Occipital lobe (tissue), 2 donors: ENCODE results near the gene POU2F3. TPM values are rescaled to one million over a fixed set of nuclear protein-coding genes. Genes with fewer than 3 reads are reported as not detected.

Experiments
- DNase-seq: peaks from one replicate; lab custom pipeline; 2025; lab: John Stamatoyannopoulos, UW
- total RNA-seq: library from RNA; depleted of rRNA; stranded (reverse); fragments of >200 nt; gene quantifications from one replicate; pipeline ENCODE4 v1.2.3, GENCODE V29; 2014

POU2F3 gene
- total RNA-seq, 1 donor from 2014 or later = not detected

DNA sequence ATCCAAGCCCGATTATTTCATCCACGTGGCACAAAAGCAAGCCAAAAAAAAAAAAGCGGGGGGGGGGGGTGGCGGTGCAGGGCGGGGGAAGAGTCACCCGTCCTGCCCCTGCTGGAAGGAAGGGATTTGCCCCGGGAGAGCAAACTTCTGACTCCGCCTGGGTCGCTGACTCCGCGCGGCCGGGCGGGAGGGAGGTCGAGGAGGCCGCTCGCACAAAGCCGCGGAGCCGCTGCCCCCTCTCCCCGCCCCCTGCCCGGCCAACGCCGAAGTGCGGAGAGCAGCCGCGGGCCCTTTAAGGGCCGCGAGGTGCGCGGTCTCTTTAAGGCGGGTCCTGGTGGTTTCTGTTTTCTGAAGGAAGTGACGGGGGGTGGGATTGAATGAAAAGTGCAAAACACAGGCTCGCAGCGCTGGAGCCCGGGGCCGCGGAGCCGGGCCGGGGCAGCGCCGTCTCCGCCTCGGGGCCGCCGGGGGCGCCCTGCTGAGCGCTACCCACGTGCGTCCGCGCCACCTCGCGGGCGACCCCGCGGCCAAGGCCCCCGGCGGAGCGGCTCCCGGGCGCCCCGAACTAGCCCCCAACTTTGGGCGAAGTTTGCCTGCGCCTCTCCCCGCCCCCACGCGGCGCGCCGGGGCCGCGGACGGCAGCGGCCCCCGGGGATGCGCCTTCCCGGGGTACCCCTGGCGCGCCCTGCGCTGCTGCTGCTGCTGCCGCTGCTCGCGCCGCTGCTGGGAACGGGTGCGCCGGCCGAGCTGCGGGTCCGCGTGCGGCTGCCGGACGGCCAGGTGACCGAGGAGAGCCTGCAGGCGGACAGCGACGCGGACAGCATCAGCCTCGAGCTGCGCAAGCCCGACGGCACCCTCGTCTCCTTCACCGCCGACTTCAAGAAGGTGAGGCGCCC is 29.1 kb upstream of the POU2F3 start, which contains the start of gene OAF:
Gene OAF (plus strand): TSS at position 407 of the 896 bp plus-strand sequence. CDS start 248 bp downstream, at position 655.
- peak; percentile 22 for DNase-seq

DNA sequence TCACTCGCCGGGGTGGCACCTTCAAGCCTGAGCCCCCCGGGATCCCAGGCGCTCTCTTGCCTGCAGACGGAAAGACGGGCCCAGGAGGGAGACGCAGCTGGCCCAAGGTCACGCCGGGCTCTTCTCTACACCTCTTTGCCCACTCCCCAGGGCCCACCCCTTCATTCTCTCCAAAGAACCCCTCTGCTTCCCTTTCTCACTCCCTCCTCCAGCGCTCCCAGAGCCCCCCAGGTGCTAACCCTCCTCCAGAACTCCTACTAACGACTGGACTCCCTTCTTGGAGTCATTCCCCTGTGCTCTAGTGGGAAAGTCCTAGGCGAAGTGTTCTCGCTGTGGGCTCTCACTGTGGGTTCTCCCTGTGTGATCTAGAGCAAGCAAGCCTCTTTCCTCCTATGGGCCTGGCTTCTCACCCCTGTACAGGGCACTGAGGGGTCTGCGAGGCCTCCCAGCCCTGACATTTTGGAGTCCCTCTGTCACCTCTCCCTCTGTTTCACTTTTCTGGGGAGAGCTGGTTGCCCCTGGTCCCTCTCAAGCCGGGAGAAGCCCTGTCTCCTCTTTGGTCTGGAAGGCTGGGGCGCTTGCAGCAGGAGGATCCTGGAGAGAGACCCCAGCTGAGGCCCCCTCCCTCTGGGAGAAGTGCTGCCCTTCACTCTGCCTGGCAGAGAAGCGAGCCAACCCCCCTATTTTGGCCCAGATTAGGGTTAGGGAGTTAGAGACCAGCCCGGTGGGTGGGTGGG is 28.2 kb upstream of the POU2F3 start:
- no peak for DNase-seq

DNA sequence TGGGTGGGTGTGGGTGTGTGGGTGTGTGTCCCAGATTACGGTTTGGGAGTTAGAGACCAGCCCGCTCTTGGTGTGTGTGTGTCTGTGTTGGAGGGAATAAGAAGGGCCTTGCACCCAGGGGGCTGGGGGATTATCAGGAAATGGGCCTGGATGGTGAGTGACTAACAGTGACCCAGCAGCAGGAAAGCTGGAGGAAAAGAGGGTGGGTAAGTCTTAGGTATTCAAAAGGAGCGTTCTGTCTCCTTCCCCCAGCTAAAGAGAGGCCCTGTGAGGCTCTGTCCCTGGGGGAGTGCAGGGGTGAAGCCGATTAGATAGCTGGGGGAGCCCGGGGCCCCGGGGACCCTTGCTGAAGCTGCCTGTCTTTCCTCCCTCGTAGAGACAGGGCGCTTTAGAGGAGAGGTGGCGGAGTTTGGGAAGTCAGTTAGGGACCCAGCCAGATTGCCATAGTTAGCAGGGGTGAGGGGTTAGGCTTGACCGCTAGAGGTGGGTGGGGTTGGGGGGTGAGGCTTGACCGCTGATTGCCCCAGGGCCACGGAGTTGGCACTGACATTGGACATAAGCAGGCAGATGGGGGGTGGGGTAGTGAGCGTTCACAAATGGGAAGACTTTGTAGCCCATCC is 27.6 kb upstream of the POU2F3 start:
- no peak for DNase-seq

DNA sequence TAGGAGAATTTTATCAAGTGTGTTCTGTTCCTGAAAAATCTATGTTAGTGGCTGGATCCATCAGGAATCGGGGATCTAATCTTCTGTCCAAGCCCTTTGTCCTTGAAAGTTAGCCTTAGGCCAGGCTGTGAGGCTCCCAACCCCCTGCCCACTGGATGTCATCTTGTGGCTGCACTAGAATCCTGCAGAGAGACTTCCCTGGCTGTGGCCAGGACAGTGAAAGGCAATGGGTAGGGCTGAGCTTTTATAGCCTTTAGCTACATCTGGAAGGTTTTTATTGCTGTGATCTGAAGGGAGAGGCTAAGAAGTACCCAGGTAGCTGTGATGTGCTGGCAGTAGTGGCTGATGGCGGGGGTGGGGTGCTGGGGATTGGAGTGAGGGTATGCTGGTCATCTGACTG is 27.0 kb upstream of the POU2F3 start:
- DNase-seq = no peak

DNA sequence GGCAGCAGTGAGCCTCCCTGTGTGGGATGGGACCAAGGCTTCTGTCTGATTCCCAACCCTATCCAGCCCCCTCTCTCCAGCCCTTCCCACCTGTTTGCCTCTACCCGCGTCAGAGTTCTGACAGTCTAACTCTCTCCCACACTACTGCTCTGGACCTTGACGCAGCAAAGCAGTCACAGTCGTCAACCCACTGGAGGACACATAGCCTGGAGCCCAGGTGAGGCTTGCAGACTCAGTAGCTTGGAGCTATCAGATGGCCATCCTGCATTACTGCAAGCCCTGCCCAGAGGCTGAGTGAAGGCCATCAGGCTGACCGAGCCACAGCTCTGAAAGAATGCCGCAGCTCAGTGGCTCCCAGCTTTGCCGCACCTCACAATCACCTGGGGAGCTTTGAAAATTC is 25.4 kb upstream of the POU2F3 start:
- DNase-seq = no peak

DNA sequence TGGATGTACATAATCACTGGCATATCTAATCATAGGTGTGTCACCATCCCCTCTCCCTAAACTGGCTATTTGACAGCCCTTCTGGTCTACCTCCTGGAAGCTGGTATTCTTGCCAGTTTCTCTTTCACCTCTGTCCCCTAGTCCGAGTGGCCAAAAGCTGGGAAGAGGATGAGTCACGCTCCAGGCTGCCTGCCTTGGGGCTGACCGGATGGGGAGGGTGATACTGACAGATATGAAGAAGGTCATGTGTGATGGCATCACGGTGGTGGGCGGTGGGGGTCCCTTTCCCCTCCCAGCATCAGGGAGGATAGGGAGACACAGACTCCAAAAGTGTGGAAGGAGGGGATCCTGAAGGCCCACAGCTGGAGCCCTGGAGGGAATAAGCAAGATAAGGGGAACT is 24.3 kb upstream of the POU2F3 start:
- no peak for DNase-seq

DNA sequence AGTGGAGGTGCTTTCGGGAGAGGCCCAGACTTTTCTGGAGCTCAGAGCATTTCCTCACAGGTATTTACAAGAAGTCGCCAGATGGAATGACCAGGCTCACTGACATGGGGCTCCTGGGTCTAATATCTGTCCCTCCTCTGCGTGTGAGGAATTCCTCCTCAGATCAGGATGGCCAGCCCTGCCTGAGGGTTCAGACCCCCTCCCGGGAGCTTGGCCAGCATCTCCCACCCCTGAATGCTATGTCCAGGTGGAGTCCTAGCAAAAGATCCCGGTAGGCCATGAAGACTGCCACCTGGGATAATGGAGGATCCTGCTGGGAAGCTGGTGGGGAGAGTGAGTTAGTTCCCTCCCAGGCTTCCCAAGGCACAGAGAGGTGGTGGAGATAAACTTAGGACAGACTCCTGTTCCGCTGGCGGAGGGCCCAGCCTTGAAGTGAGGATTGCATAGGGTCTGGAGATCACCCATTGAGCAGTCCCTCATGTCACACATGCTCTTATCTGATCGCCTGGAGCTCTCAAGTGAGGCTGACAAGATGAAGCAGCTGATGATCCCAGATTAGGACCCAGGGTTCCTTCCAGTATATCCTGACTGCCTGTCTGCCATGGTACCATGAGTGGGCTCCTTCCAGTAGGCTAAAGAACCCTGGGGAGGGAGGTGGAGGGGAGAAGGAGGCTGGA is 23.4 kb upstream of the POU2F3 start:
- no peak for DNase-seq

DNA sequence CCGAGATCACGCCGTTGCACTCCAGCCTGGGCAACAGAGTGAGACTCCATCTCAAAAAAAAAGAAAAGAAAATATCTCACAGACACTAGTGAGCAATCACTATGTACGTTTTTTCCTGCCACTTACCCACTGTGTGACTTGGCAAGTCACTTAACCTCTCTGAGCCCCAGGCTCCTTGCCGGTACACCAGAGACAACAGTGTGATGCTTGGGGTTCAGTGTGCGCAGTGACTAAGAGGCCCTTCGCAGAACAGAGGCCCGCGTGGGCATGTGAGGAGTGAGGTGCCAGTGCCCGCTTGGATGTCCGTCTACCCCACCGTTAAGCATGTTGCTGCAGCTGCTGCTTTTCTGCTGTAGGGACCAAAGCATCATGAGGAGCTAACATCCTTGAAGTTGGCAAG is 22.4 kb upstream of the POU2F3 start:
- no peak for DNase-seq

DNA sequence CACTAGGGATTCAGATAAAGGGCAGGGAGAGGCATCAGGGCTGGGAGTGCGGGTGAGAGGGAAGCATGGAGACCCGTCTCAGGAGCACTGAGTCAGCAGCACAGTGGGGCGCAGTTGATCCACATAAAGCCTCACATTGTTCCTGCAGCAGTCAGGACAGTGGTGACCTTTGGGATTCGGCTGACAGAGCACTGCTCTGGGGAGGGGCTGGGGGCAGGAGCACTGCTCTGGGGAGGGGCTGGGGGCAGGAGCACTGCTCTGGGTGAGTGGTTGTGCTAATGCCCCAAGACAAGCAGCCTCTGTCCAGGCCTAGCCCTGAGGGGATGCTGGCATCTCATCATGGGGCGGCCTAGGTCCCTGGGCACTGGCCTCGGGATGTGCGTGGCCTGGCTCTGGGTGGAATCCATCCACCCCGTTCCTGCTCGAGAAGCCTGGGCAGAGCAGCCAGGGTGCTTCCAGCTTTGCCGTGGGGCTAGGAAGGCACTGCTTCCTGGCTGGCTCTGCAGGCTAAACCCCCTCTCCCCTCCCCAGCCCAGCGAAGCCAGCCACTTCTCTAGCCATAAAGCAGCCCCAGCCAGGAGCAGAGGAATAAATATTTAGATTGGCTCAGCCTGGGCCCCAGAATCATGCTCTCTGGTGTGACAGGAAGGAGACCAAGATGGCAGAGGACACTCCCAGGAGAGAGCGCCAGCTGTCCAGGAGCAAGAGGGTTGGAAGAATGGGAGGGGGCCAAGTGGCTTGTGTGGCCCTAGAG is 21.8 kb upstream of the POU2F3 start:
- peak; percentile 40 for DNase-seq

DNA sequence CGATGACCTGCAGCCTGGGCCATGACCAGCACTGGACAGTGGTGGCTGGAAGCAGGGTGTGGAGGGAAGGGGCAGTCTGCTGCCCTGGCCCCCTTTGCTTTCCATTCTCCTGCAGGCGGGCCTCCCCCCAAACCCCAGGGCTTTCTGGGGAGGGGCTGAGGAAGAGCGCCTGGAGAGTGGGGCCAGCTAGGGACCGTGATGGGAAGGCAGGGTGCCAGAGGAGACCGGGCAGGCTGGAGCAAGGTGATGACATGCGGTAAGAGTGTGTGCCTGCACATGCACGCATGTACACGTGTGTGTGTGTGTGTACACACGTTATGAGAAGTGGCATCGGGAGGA is 21.3 kb upstream of the POU2F3 start:
- DNase-seq = no peak

DNA sequence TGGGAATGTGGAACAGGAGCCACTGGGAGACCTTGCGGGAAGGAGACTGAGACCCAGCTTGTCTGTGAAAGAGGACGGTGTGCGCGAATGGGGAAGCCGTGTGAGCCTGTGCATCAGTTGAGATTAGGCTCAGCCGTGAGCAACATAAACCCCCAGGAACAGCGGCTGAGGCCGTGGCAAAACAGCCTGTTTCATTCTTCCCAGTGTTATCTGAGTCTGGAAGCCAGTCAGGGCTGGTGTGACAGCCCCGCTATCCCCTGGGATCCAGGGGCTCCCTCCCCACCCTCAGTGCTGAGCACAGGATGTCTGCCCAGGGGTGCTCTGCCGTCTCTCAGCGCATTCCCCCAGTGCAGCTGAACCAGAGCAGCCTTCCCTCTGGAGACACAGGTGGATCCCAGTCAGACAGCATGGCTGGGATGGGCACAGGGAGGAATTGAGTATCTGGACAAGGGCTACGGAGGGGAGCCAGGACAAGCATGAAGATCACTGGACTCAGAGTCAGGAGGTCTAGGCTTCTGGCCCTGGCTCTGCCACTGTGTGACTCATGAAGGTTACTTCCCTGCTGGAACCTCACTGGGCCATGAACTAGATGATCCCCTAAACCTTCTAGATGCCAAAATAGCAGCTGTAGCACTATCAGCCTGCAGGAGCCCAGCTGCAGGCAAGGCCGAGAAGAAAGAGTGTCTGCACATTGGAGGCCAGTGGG is 20.6 kb upstream of the POU2F3 start:
- no peak for DNase-seq

DNA sequence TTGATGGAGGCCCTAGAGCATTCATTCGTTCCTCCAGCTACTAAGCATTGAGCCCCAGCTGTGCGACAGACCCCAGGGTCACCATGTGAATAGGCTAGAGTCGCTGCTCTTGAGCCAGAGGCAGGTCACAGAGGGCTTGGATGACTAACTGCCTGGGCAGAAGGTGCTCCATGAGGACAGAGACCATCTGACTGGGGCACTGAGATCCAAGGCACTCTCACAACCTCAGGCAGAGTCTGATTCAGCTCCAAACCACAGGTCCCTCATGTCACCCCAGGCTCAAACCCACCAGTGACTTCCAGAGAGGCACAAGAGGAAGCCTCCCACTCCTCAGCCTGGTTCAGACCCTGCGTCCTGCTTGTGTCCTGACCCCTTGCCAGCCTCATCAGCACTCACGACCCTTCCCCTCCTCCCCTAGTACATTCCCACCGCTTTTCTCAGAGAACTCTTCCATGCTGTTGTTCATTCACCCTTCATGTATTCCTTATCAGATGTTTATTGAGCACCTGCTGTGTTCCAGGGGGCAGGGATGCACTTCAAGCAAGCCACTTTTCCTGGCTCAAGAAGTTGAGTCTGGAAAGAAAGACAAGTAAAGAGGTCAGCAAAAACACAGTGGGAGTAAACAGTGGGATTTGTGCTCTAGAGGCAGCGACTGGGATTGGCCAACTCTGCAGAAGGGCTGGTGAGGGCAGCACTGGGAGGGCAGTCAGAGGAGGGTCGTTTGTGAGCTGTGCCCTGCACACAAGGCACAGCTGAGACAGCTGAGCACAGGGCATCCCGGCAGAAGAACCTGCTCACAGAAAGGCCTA is 19.8 kb upstream of the POU2F3 start:
- no peak for DNase-seq

DNA sequence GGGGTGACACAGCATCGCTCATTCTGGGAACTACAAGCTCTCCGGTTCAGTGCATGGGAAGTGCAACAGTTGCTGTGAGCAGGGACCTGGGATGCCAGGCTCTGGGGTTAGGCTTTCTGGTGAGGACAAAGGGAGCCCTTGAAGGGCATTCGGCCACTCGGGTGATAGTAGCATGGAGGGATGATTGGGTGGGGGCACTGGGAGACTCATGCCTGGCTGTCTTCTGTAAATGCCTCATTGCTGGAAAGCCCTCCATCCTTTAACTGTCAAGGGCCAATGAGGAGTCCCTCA is 19.2 kb upstream of the POU2F3 start:
- DNase-seq = no peak

DNA sequence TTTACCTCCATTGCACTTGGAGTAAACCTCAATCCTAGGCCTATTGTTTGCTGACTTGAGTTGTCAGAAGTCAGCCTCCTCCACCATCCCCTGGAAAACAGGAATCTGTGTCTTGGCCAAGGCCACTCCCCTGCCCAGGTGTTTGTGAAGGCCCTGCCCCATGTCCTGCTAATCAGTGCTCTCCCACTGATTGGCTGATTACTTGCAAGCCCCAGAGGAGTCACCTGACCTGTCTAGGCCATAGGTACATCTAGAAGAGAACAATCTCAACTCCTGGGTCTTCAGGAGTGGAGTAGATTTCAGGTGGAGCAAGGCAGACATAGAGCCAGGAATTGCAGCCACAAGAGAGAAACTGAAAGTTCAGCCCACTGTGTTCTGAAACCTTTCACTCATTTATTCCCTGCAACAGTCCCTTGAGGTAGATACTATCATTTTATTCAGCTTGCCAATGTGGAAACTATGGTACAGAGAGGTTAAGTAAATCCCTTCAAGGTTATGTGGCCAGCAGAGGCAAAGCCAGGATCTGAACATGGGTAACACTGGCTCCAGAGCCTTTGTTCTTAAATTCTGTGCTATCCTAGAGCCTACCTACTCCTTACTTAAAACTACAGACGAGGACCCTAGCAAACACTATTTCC is 18.7 kb upstream of the POU2F3 start:
- no peak for DNase-seq

DNA sequence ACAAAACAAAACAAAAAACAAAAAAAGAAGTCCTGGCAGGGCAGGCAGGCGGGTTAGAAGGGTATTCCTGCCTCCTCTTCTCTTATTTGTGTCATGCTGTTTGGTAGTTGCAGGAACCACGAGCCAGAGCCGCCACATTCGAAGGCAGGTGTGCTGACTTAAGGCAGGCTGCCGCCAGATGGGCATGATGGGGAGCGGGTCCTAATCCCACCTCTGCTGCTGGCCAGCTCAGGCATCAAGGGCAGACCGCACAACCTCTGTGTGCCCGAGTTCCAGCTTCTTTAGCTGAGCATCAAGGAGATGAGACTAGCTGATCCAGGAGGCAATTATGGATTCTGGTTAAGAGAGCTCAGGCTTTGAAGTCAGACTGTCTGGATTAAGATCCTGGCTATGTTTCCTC is 17.0 kb upstream of the POU2F3 start:
- no peak for DNase-seq

DNA sequence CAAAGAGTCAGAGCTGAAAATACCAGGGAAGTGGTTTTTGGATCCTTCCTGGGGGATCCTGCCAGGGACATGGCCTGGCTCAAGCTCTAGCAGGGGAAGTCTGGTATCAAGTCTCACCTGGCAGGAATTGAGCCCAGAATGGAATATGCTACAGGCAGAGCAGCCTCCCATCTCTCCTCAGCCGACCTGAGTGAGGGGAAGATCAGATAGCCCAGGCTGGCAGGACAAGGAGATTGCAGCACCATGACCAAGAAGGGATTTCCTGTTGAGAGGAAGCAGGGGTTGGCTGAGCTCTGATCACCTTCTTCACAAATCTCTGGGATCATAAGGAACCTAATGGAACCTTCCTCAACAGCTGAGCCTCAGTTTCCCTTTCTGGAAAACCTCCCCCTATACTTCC is 16.1 kb upstream of the POU2F3 start:
- DNase-seq = no peak

DNA sequence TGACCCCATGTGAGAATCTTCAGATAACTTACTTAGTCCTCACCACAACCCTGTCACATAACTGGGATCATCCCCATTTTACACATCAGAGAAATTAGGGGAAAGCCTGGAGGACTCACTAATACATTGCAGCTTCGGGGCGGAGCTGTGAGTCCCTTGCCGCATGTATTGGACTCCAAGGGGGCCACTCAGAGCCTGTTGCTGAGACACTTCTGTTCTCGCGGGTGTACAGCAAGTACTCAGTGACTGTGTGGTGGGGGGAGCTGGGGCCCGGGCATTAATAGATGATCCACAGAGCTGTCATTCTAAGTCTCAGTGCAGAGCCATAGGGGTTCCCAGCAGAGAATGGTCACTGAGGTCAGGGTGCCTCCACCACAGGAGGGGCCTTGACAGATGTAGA is 15.6 kb upstream of the POU2F3 start:
- no peak for DNase-seq

DNA sequence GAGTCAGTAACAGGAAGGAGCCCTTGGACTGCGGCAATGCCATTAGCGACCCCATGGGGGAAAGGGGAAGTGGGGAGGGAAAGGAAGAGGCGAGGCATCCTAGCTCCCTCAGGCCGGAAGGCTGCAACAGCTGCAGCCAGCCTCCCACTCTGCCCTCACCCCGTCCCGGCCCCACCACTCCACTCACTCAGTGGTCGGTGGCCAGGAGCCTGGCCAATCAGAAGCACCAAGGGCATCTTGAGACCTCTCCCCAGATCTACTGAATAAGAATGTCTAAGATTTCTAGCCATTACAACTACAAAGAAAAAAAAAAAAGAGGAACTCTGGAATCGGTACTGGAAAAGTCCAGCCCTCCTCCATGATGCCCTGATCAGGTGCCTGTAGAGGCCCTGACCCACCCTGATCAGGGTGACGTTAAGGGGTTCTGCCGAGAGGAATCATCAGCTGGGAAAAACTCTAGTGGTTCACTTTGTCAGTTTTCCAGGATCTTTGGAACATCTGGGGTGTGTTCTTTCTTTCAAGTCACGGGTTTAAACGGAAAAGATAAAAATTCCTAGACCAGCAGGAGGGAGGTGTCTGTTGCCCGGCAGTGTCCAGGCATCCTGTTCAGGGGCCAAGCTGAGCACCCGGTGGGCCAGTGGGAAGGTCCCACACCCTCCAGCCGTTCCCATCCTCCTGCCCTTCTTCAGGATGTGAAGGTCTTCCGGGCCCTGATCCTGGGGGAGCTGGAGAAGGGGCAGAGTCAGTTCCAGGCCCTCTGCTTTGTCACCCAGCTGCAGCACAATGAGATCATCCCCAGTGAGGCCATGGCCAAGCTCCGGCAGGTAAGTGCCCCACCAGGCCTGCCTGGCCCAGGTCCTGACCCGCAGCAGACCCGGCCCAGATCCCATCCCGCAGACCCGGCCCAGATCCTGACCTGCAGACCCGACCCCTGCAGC is 14.7 kb upstream of the POU2F3 start:
- DNase-seq = no peak
